ENCODE data around the gene MLN. TPM values are rescaled to one million over a fixed set of nuclear protein-coding genes. Genes with fewer than 3 reads are reported as not detected.

MLN gene
- total RNA-seq, 6 experiments from 2014 or later = not detected

GRCh38 chr6:33771146-33772081, 32.4 kb downstream of the MLN start:
- Histone ChIP-seq H3K4me1 (peaks cover 0 to 3% (median 0%) of the 10 kb centered on the region in 4 donors), H3K27me3 (no peaks in the 10 kb centered on the region), H3K4me3 (no peak overlapping the region), H3K36me3 (peaks cover 9 to 26% (median 15%) of the 10 kb centered on the region in 4 donors), H3K9me3 (no peaks in the 10 kb centered on the region), H3K27ac (peak overlapping the region in 2 of 3 donors; percentile 40 to 52)
- 21% methylated on average over 14 of the region's 47 CpGs for WGBS (ENCODE audit: insufficient coverage, low coverage, low lambda C conversion rate, missing lambda C conversion rate)
- TF ChIP-seq POLR2A (IDR thresholded peaks at IDR 0.05) = no peak
- TF ChIP-seq CTCF (IDR thresholded peaks at IDR 0.05) = peak; percentile 88 to 99 (median 96)
- peak; percentile 80 to 92 (median 84) for ATAC-seq
- intact Hi-C loops (cut with DNase I) = loop anchor here (5.0 kb wide), 2 partner anchors 256 to 381 kb away; no protein-coding TSS in a partner anchor
- peak; percentile 64 to 75 (median 74) for DNase-seq

- Histone ChIP-seq H3K36me3 (peaks cover 7 to 20% (median 11%) of the 10 kb centered on the region in 4 donors), H3K27ac (peak overlapping the region in 1 of 3 donors; percentile 15), H3K27me3 (no peaks in the 10 kb centered on the region), H3K4me3 (no peak overlapping the region), H3K4me1 (peaks cover 0 to 3% (median 0%) of the 10 kb centered on the region in 4 donors), H3K9me3 (no peaks in the 10 kb centered on the region)
- DNase-seq (no peak), ATAC-seq (no peak)
- intact Hi-C loops (cut with DNase I) = loop anchor here (5.0 kb wide), 2 partner anchors 257 to 382 kb away; no protein-coding TSS in a partner anchor
- WGBS (ENCODE audit: insufficient coverage, low coverage, low lambda C conversion rate, missing lambda C conversion rate) = 31% methylated on average over 3 of the region's 3 CpGs
- TF ChIP-seq POLR2A (IDR thresholded peaks at IDR 0.05) (no peak), CTCF (IDR thresholded peaks at IDR 0.05) (no peak)
These were observed 33.0 kb downstream of the MLN start for GRCh38 chr6:33770833-33771145.

- peaks cover 0 to 3% (median 0%) of the 10 kb centered on the region in 4 donors for H3K4me1 ChIP-seq
- 41% methylated on average over 11 of the region's 14 CpGs for WGBS (ENCODE audit: insufficient coverage, low coverage, low lambda C conversion rate, missing lambda C conversion rate)
- peak overlapping the region in 1 of 3 donors; percentile 15 for H3K27ac ChIP-seq
- H3K36me3 ChIP-seq = peaks cover 2 to 15% (median 7%) of the 10 kb centered on the region in 4 donors
- H3K9me3 ChIP-seq = no peaks in the 10 kb centered on the region
- no peak overlapping the region for H3K4me3 ChIP-seq
- DNase-seq (no peak), ATAC-seq (no peak)
- no peak for TF ChIP-seq POLR2A (IDR thresholded peaks at IDR 0.05)
- no peaks in the 10 kb centered on the region for H3K27me3 ChIP-seq
- intact Hi-C loops (cut with DNase I) = loop anchor here (5.0 kb wide), 2 partner anchors 257 to 382 kb away; no protein-coding TSS in a partner anchor
These were observed 33.5 kb downstream of the MLN start for GRCh38 chr6:33770124-33770832.

GRCh38 chr6:33769248-33769821, 34.5 kb downstream of the MLN start:
- peaks cover 0 to 3% (median 0%) of the 10 kb centered on the region in 4 donors for H3K4me1 ChIP-seq
- ATAC-seq (no peak), DNase-seq (no peak)
- H3K27me3 ChIP-seq = no peaks in the 10 kb centered on the region
- no peaks in the 10 kb centered on the region for H3K9me3 ChIP-seq
- no peak for TF ChIP-seq POLR2A (IDR thresholded peaks at IDR 0.05)
- TF ChIP-seq CTCF (IDR thresholded peaks at IDR 0.05) = no peak
- no peak overlapping the region for H3K27ac ChIP-seq
- no peak overlapping the region for H3K4me3 ChIP-seq
- intact Hi-C loops (cut with DNase I) = loop anchor here (10.0 kb wide), 3 partner anchors 55 to 385 kb away; partner anchors contain the start of genes BAK1 (in 1 of the 2) and UQCC2 (in 1 of the 2)
- WGBS (ENCODE audit: insufficient coverage, low coverage, low lambda C conversion rate, missing lambda C conversion rate) = 70% methylated on average over 5 of the region's 10 CpGs
- peaks cover 0 to 7% (median 2%) of the 10 kb centered on the region in 4 donors for H3K36me3 ChIP-seq
